ENCODE results near the gene UNK. TPM values are rescaled to one million over a fixed set of nuclear protein-coding genes. Genes with fewer than 3 reads are reported as not detected.
"Not testable (repeated sequence)": the region's sequence is repeated elsewhere in the genome, so short reads cannot be mapped to it uniquely, and the experiment has no call there.

Gene UNK
- total RNA-seq, 1 experiment from 2014 or later = 16.0 TPM

DNA sequence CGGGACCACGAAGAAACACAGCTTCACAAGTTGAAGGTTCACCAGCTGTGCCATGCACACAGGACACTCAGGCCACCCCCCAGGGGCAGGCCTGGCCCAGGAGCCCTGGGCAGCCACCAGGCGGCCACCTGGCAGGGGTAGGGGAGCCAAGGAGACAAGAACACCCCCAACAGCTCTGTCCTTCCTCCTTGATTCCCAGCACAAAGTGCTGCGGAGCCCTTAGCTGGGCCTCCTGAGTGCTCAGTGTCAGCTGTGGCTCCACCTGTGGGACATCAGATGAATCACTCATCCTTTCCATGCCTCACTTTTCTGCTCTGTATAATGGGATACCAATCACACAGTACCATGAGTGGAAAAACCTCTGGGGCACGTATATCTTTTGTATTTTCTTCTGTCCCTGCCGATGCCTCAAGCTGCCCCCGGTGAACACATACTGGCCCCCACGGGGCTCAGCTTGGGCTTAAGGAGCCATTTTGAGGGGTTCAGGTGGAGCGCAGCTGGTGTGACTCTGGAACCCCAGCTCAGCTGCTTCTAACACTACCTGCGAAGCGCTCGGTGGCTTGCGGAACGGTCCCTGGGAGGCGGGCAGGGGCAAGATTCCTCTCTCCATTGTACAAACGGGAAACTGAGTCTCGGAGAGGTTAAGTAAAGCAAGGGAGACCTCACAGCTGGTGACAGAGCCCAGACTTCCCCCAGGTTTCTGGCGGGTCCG, 31.6 kb upstream of the UNK start:
- no peaks in the 10 kb centered on the region for H3K36me3 ChIP-seq
- no peaks in the 10 kb centered on the region for H3K9me3 ChIP-seq
- H3K27me3 ChIP-seq = no peaks in the 10 kb centered on the region
- no peak overlapping the region; the same call in 1 of the 2 replicates for H3K4me3 ChIP-seq
- DNase-seq = no peak

DNA sequence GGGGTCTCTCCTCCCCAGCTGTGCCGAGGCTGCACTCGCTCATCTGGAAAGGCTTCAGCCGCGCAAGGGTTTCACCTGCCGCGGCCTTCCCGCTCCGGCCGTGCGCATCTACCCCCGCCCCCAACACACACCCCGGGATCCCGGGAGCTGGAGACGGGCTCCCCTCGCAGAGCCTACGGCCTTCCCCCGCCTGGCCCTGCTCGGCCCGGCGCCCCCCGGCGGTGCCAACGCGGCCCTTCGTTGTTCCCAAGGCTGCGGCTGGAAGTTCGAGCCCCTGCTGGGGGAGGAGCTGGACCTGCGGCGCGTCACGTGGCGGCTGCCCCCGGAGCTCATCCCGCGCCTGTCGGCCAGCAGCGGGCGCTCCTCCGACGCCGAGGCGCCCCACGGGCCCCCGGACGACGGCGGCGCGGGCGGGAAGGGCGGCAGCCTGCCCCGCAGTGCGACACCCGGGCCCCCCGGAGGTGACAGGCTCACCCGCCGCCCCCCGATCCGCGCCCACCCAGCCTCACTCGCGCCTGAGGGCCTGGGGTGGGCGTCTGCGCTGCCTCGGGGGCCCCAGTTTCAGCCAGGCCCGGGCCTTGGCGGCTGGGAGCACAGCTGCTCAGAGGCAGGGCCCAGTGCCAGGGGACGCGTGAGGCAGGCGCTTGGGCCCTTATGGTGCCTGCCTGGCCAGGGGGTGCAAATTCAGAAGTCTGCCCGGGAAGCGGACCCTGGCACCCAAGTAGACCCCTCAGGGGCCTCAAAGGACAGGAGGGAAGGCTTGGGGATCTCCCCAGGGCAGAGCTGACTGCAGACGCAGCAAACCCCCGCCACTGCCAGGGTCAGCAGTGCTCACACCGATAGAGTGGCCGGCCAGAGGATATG, 30.9 kb upstream of the UNK start:
- peak overlapping the region; percentile 31 for H3K4me3 ChIP-seq
- DNase-seq = peak; percentile 78
- H3K36me3 ChIP-seq = no peaks in the 10 kb centered on the region
- H3K9me3 ChIP-seq = no peaks in the 10 kb centered on the region
- no peaks in the 10 kb centered on the region for H3K27me3 ChIP-seq

DNA sequence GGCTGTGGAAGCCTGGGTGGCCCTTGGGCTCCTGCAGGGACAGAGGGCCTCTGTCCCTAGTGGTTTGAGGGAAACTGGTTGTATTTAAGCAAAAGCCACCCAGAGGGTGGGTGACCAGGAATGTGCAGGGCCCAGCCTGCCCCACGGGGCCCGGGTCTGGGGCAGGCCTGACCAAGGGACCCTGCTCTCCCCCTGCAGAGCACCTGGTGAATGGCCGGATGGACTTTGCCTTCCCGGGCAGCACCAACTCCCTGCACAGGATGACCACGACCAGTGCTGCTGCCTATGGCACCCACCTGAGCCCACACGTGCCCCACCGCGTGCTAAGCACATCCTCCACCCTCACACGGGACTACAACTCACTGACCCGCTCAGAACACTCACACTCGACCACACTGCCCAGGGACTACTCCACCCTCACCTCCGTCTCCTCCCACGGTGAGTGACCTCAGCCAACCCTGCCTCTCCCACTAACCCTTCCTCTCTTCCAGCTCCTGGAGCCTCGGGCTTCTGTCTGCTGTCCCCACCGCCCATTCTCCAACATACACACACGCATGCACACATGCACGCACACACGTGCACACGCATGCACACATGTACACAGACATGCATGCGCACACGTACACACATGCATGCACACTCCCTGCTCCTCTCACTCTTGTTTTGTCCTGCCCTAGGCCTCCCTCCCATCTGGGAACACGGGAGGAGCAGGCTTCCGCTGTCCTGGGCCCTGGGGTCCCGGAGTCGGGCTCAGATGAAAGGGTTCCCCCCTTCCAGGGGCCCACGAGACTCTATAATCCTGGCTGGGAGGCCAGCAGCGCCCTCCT, 30.0 kb upstream of the UNK start:
- DNase-seq = no peak
- Histone ChIP-seq H3K9me3 (no peaks in the 10 kb centered on the region), H3K36me3 (no peaks in the 10 kb centered on the region), H3K4me3 (no peak overlapping the region), H3K27me3 (no peaks in the 10 kb centered on the region)

DNA sequence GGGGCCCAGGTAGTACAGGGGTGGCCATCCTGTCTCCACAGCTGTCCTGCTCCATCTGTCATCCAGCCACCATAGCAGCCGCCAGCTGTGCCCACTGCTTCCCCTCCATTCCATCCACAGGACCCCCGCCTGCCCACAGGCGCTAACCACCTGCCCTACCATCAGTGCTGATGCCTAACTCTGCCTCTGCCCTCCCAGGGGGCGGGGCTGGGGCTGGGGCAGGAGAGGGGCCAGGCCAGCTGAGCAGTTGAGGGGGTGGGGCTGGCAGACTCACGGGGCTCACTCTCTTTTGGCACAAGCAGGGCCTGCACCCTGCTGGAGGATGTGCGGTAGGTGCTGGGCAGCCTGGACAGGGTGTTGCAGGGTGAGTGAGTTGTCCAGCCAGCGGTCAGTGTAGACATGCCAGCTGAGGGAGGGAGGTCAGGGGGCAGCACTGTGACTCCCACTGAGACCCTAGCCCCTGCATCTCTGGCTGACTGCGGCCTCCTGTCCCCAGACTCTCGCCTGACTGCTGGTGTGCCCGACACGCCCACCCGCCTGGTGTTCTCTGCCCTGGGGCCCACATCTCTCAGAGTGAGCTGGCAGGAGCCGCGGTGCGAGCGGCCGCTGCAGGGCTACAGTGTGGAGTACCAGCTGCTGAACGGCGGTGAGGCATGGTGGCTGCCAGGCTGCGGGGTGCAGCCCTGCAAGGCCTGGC, 29.3 kb upstream of the UNK start:
- Histone ChIP-seq H3K36me3 (no peaks in the 10 kb centered on the region), H3K27me3 (no peaks in the 10 kb centered on the region), H3K9me3 (no peaks in the 10 kb centered on the region), H3K4me3 (no peak overlapping the region)
- peak; percentile 48 for DNase-seq

DNA sequence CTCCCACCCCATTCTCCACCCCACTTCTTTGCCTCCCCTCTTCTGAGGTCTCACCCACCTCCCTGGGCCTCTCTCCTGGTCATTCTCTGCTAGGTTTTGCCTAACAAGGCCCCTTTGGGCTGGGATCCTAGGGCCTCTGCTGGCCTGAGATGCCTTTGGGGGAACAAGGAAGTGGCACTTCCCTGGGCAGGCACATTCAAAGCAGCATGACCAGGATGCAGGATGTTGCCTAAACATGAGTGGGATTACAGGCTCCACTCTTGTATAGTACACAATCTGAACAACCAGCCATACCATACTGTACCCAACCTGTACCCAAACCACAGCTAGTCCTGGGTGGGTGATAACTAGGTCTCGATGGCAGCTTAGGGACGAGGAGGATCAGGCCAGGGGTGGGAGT, 28.6 kb upstream of the UNK start:
- Histone ChIP-seq H3K27me3 (no peaks in the 10 kb centered on the region), H3K4me3 (no peak overlapping the region), H3K36me3 (no peaks in the 10 kb centered on the region), H3K9me3 (no peaks in the 10 kb centered on the region)
- DNase-seq = no peak

DNA sequence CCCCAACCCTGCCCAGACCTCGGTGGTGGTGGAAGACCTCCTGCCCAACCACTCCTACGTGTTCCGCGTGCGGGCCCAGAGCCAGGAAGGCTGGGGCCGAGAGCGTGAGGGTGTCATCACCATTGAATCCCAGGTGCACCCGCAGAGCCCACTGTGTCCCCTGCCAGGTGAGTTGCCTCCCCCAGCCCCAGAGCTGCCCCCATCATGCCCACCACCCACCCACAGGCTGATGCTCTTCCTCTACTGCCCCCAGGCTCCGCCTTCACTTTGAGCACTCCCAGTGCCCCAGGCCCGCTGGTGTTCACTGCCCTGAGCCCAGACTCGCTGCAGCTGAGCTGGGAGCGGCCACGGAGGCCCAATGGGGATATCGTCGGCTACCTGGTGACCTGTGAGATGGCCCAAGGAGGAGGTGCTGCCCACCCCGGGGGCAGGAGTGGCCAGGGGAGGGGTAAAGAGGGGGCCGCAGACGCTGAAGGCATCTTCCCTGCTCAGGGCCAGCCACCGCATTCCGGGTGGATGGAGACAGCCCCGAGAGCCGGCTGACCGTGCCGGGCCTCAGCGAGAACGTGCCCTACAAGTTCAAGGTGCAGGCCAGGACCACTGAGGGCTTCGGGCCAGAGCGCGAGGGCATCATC, 28.0 kb upstream of the UNK start:
- Histone ChIP-seq H3K4me3 (no peak overlapping the region), H3K27me3 (no peaks in the 10 kb centered on the region)

DNA sequence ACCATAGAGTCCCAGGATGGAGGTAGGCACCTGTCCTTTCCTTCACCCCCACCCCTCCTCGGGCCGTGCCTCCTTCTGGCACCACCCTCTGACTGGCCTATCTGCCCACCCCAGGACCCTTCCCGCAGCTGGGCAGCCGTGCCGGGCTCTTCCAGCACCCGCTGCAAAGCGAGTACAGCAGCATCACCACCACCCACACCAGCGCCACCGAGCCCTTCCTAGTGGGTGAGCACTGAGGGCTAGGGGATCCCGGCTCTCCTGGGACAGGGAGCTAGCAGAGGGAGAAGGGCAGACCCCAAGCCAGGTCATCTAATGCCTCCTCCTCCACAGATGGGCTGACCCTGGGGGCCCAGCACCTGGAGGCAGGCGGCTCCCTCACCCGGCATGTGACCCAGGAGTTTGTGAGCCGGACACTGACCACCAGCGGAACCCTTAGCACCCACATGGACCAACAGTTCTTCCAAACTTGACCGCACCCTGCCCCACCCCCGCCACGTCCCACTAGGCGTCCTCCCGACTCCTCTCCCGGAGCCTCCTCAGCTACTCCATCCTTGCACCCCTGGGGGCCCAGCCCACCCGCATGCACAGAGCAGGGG, 27.4 kb upstream of the UNK start:
- no peaks in the 10 kb centered on the region for H3K9me3 ChIP-seq
- H3K36me3 ChIP-seq = no peaks in the 10 kb centered on the region
- no peaks in the 10 kb centered on the region for H3K27me3 ChIP-seq
- no peak for DNase-seq
- no peak overlapping the region for H3K4me3 ChIP-seq

More for the DNA sequence above, 28.0 kb upstream of the UNK start:
- Histone ChIP-seq H3K9me3 (no peaks in the 10 kb centered on the region), H3K36me3 (no peaks in the 10 kb centered on the region)
- DNase-seq = no peak

DNA sequence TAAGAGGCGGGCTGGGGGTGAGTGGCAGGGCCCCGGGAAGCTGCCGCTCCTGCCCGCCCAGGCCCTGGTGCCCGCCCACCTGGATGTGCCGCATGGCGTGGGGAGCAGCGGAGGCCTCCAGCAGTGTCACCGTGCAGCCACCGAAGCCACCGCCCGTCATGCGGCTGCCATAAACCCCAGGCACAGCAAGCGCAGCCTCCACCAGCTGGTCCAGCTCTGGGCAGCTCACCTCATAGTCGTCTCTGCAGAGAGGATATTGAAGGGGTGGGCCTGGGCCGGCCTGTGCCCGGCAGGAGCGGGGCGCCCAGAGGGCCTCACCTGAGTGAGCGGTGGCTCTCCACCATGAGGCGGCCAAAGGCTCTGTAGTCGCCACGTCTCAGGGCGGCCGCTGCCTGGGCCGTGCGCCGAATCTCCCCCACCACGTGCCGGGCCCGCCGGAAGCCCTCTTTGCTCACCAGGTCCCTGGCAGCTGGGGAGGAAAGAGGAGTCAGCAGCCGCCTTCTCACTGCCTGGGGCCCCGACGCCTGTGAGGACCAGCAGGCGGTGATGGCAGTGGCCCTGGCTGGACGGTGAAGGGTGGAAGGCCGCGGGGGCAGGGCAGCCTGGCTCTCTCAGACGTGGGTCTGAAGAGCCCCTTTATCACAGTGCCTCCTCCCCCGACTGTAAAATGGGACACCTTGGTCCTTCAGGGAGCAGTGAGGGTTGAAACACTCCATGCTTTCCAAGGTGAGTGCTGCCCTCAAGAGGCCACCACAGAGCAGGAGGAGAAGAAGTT, 26.3 kb upstream of the UNK start:
- Histone ChIP-seq H3K4me3 (no peak overlapping the region), H3K9me3 (no peaks in the 10 kb centered on the region), H3K36me3 (0 out of 2 replicates have a peak, but pooled peaks cover 3% of the 10 kb centered on the region), H3K27me3 (no peaks in the 10 kb centered on the region)
- no peak for DNase-seq

DNA sequence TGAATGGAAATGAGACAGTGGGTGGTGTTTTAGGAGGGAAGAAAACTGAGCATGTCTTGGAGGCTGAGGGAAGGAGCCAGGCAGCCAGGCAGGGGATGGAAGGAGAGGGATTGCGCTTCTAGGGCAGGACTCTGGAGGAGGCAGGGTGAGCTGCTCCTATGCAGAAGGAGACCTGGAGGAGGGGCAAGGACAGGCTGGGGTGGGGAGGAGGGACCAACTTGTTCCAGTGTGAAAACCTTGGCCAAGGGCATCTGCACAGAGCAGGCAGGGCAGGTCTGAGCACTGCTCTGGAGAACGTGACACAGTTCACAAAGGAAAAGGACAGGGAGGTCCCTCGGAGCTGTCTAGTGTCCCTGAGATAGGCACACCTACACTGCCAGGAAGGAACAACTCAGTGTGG, 25.1 kb upstream of the UNK start:
- Histone ChIP-seq H3K4me3 (no peak overlapping the region), H3K36me3 (0 out of 2 replicates have a peak, but pooled peaks cover 4% of the 10 kb centered on the region), H3K9me3 (no peaks in the 10 kb centered on the region), H3K27me3 (no peaks in the 10 kb centered on the region)
- DNase-seq = no peak

DNA sequence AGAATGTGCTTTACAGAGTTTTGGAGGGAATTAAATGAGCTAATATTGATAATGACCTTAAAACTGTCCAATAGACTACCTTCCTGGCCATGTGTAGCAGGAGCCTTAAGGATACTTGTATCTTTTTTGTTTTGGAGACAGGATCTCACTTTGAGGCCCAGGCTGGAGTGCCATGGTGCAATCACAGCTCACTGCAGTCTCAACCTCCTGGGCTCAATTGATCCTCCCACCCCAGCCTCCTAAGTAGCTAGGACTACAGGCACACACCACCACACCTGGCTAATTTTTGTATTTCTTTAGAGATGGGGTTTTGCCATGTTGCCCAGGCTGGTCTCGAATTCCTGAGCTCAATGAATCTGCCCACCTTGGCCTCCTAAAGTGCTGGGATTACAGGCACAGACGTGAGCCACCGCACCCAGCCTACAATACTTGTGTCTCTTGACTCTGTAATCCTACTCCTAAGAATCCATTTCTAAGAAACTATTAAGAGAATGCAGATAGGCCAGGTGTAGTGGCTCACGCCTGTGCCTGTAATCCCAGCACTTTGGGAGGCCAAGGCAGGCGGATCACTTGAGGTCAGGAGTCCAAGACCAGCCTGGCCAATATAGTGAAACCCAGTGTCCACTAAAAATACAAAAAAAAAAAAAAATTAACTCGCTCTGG, 24.5 kb upstream of the UNK start:
- not testable (repeated sequence) for DNase-seq, H3K4me3 ChIP-seq, H3K36me3 ChIP-seq, H3K27me3 ChIP-seq, H3K9me3 ChIP-seq

DNA sequence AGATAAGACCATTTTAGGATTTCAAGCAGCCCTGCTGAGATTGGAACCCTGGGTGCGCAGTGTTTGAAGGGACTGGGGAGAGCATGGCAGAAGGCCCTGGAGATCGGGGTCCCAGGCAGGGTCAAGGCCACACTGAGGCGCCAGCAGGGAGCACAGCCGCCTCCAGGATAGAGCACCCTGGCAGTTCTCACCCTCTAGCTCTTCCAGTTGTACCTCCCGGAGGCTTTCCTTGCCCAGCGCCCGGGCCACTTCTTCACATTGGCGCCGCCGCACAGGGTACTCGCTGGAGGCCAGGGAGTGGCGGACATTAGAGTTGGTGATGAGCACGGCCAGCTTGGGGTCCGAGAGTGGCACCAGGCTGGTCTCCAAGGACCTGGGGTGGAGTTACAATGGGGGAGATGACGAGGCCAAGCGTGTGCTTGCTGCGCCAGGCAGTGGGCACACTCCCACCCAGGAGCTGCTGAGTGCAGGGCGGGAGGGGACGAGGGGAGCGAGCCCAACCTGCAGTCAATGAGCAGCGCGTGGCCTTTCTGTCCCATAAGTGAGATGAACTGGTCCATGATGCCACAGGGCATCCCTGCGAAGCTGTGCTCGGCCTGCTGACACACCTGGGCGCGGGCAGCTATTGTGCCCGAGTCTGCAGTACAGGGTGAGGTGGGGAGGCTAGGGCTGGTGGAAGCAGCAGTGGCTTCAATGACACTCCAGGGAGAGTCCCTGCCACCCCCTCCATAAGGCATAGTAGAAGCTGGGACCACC, 21.9 kb upstream of the UNK start:
- Histone ChIP-seq H3K27me3 (no peaks in the 10 kb centered on the region), H3K36me3 (0 out of 2 replicates have a peak, but pooled peaks cover 4% of the 10 kb centered on the region), H3K4me3 (no peak overlapping the region), H3K9me3 (no peaks in the 10 kb centered on the region)
- DNase-seq = no peak

DNA sequence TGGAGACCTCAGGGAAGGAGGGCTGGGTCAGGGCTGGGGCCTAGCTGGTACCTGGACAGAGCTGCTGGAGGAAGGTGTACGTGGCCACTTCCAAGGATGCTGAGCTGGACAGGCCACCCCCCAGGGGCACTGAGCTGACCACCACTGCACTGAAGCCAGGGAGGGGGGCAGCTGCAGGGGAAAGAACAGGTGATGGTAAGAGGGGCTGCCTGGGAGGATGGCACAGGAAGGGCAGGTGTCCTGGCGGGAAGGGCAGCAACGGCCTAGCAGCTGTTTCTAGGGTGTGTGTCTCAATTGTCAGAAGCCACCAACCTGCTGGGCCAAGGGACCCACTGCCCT, 21.4 kb upstream of the UNK start:
- 0 out of 2 replicates have a peak, but pooled peaks cover 4% of the 10 kb centered on the region for H3K36me3 ChIP-seq
- H3K27me3 ChIP-seq = no peaks in the 10 kb centered on the region
- DNase-seq = no peak
- no peaks in the 10 kb centered on the region for H3K9me3 ChIP-seq
- no peak overlapping the region for H3K4me3 ChIP-seq

DNA sequence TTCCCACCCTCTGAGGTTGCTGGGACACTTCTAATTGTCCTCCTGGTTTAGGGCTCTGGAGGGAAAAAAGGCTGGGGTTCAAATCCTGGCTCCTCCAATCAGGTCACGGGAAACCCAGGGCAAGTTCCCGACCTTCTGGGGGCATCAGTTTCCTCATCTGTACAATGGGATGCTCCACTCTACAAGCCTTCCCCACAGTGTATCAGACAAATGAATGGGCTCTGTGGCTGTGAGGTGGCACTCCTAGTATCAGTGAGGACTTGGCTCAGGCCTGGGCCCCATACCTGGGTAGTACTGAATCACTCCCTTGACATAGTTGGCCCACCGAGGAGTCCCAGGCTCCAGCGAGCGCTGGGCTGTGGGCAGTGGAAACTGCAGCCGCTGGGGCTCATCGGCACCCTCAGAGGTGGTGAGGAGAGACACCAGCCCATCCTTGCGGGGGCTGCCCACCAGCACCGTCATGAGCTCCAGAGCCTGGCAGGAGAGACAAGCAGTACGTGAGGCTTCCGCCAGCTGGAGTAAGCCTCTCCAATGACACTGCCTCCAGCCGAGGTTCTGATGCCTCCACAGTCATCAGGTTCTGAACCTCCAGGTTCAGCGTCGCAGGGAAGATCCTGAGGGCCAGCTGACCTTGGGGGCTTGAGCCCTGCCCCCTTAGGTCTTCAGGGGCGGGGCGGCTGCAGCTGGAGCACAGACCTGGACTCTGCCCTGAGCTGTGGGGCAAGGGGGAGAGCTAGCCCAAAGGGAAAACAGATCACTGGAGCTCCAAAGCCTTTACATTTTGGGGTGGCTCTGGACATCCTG, 20.8 kb upstream of the UNK start:
- no peaks in the 10 kb centered on the region for H3K9me3 ChIP-seq

More for the DNA sequence above, 20.8 kb upstream of the UNK start:
- Histone ChIP-seq H3K27me3 (no peaks in the 10 kb centered on the region), H3K36me3 (0 out of 2 replicates have a peak, but pooled peaks cover 4% of the 10 kb centered on the region), H3K4me3 (peak overlapping the region; percentile 69)
- DNase-seq = no peak
